ENCODE data around the gene ADGRL3. TPM values are rescaled to one million over a fixed set of nuclear protein-coding genes. Genes with fewer than 3 reads are reported as not detected.

Gene ADGRL3
- total RNA-seq, 2 experiments from 2014 or later: not detected

- TF ChIP-seq CTCF (IDR thresholded peaks at IDR 0.05): no peak
- no peaks in the 10 kb centered on the region for H3K36me3 Mint-ChIP-seq (ENCODE audit: low read depth)
- no peak overlapping the region for H3K4me3 Mint-ChIP-seq
- no peak overlapping the region for H3K27ac Mint-ChIP-seq
- peaks cover 2% of the 10 kb centered on the region for H3K4me1 Mint-ChIP-seq (ENCODE audit: low read depth)
- CTCF ChIA-PET: no interaction called here
- POLR2A ChIA-PET: no interaction called here
- DNase-seq (no peak), ATAC-seq (no peak)
- H3K27me3 Mint-ChIP-seq: no peaks in the 10 kb centered on the region
- H3K9me3 Mint-ChIP-seq: peaks cover 13% of the 10 kb centered on the region
- intact Hi-C loops (cut with micrococcal nuclease): no loop called here
Measured at GRCh38 chr4:61872983-61873382, 672.9 kb downstream of the ADGRL3 start.

- no peak for ATAC-seq
- CTCF ChIA-PET: no interaction called here
- Mint-ChIP-seq H3K36me3 (ENCODE audit: low read depth) (no peaks in the 10 kb centered on the region), H3K27ac (no peak overlapping the region), H3K27me3 (no peaks in the 10 kb centered on the region), H3K4me3 (no peak overlapping the region), H3K4me1 (ENCODE audit: low read depth) (peaks cover 2% of the 10 kb centered on the region), H3K9me3 (peaks cover 8% of the 10 kb centered on the region)
- DNase-seq: no peak
- POLR2A ChIA-PET: no interaction called here
- intact Hi-C loops (cut with micrococcal nuclease): no loop called here
- TF ChIP-seq CTCF (IDR thresholded peaks at IDR 0.05): no peak
Measured at GRCh38 chr4:61877266-61877665, 677.1 kb downstream of the ADGRL3 start.

GRCh38 chr4:61877893-61878292 is 677.8 kb downstream of the ADGRL3 start:
- H3K27ac Mint-ChIP-seq: peak overlapping the region; percentile 9

GRCh38 chr4:61882381-61882780 is 682.3 kb downstream of the ADGRL3 start:
- no peaks in the 10 kb centered on the region for H3K4me1 Mint-ChIP-seq (ENCODE audit: low read depth)
- TF ChIP-seq CTCF (IDR thresholded peaks at IDR 0.05): no peak
- CTCF ChIA-PET: no interaction called here
- H3K4me3 Mint-ChIP-seq: no peak overlapping the region
- intact Hi-C loops (cut with micrococcal nuclease): no loop called here
- no peaks in the 10 kb centered on the region for H3K27me3 Mint-ChIP-seq
- peaks cover 10% of the 10 kb centered on the region for H3K9me3 Mint-ChIP-seq
- POLR2A ChIA-PET: no interaction called here
- DNase-seq (no peak), ATAC-seq (no peak)
- H3K36me3 Mint-ChIP-seq (ENCODE audit: low read depth): no peaks in the 10 kb centered on the region
- H3K27ac Mint-ChIP-seq: no peak overlapping the region

More at GRCh38 chr4:61877893-61878292, 677.8 kb downstream of the ADGRL3 start:
- Mint-ChIP-seq H3K27me3 (no peaks in the 10 kb centered on the region), H3K4me1 (ENCODE audit: low read depth) (peaks cover 2% of the 10 kb centered on the region), H3K9me3 (peaks cover 10% of the 10 kb centered on the region), H3K36me3 (ENCODE audit: low read depth) (no peaks in the 10 kb centered on the region), H3K4me3 (no peak overlapping the region)
- ChIA-PET CTCF (no interaction called here), POLR2A (no interaction called here)
- no peak for TF ChIP-seq CTCF (IDR thresholded peaks at IDR 0.05)
- intact Hi-C loops (cut with micrococcal nuclease): no loop called here
- peak; percentile 47 for ATAC-seq
- DNase-seq: peak; percentile 8

- Mint-ChIP-seq H3K27ac (no peak overlapping the region), H3K9me3 (peaks cover 8% of the 10 kb centered on the region), H3K4me3 (no peak overlapping the region), H3K27me3 (no peaks in the 10 kb centered on the region), H3K4me1 (ENCODE audit: low read depth) (no peaks in the 10 kb centered on the region), H3K36me3 (ENCODE audit: low read depth) (no peaks in the 10 kb centered on the region)
- DNase-seq (no peak), ATAC-seq (no peak)
- CTCF ChIA-PET: no interaction called here
- TF ChIP-seq CTCF (IDR thresholded peaks at IDR 0.05): no peak
- intact Hi-C loops (cut with micrococcal nuclease): no loop called here
- POLR2A ChIA-PET: no interaction called here
Measured at GRCh38 chr4:61886131-61886530, 686.0 kb downstream of the ADGRL3 start.
